Upper lobe of left lung (tissue), 6 donors: ENCODE data around the gene ACKR2. TPM values are rescaled to one million over a fixed set of nuclear protein-coding genes. Genes with fewer than 3 reads are reported as not detected.

Source experiments
- ATAC-seq, 2 donors: fragments of 200-7000 bp; cut with Tn5 transposase; one replicate each; pipeline ENCODE4 v1.9.1; 2022; ENCODE audit warnings: mild to moderate bottlenecking in 2 of 2, moderate library complexity in 2 of 2; ENCODE audit not compliant: low FRiP score in 2 of 2
- DNase-seq, 2 donors: peaks; one replicate each; pipeline ENCODE4 v3.0.0-alpha.2; 2019 to 2020
- H3K27ac ChIP-seq, 4 donors: fragments of 200-600 bp; sonication (generic); one replicate each; pipeline ENCODE4 v1.5.1; 2016 to 2019
- H3K27me3 ChIP-seq, 4 donors: fragments of 200-600 bp; sonication (generic); one replicate each; pipeline ENCODE4 v1.5.1; 2017 to 2019
- H3K36me3 ChIP-seq, 4 donors: fragments of 200-600 bp; sonication (generic); one replicate each; pipeline ENCODE4 v1.5.1; 2016 to 2019
- H3K4me1 ChIP-seq, 4 donors: fragments of 200-600 bp; sonication (generic); one replicate each; pipeline ENCODE4 v1.5.1; 2018 to 2019
- H3K4me3 ChIP-seq, 4 donors: fragments of 200-600 bp; sonication (generic); one replicate each; pipeline ENCODE4 v1.5.1; 2017 to 2019; ENCODE audit warnings: mild to moderate bottlenecking in 2 of 4, moderate library complexity in 1 of 4
- H3K9me3 ChIP-seq, 4 donors: fragments of 200-600 bp; sonication (generic); one replicate each; pipeline ENCODE4 v1.5.1; 2018 to 2019
- EP300 ChIP-seq, 4 donors: sonication (generic); formaldehyde crosslinking; IDR thresholded peaks; one replicate each; pipeline ENCODE4 v1.5.1; 2017; ENCODE audit warnings: antibody characterized with exemption in 4 of 4, control low read depth in 2 of 4
- POLR2A ChIP-seq, 4 donors: fragments of 450-650 bp; IDR thresholded peaks; one replicate each; pipeline ENCODE4 v1.5.1; 2016 to 2017; ENCODE audit warnings: antibody characterized with exemption in 4 of 4, mild to moderate bottlenecking in 2 of 4
- POLR2AphosphoS5 ChIP-seq, 2 donors: sonication (generic); formaldehyde crosslinking; IDR thresholded peaks; one replicate each; pipeline ENCODE4 v1.5.1; 2017; ENCODE audit warnings: antibody characterized with exemption in 2 of 2
- WGBS, 2 donors: methylation state at CpG; one replicate each; pipeline ENCODE4 v1.1.5; 2017 to 2018; 5-methylcytosine and 5-hydroxymethylcytosine counted together
- total RNA-seq, 6 donors: library from RNA; depleted of rRNA in 4 of 6; stranded (reverse); fragments of >200 nt in 4 of 6; gene quantifications; one replicate each; pipeline versions ENCODE4 v1.1.0 to v1.2.1, GENCODE V29; 2016 to 2021
- TF ChIP-seq, protein P1 (sequence below), 6 experiments: fragments of 450-650 bp in 4 of 6; fragments of 200-600 bp in 2 of 6; sonication (generic) in 2 of 6; IDR thresholded peaks; one replicate each; pipeline ENCODE4 v1.5.1; 2016 to 2019; ENCODE audit warnings: antibody characterized with exemption in 6 of 6
- donor health status: DM: no; HTN: no; CAD: no; lungs with moderate emphysema.
- donor health status: DM: no; HTN: yes; CAD: no; lungs with severe emphysema.

Gene ACKR2
- total RNA-seq, 6 donors from 2014 or later = 1.1 to 8.2 (median 2.3) TPM; not detected in 1

DNA sequence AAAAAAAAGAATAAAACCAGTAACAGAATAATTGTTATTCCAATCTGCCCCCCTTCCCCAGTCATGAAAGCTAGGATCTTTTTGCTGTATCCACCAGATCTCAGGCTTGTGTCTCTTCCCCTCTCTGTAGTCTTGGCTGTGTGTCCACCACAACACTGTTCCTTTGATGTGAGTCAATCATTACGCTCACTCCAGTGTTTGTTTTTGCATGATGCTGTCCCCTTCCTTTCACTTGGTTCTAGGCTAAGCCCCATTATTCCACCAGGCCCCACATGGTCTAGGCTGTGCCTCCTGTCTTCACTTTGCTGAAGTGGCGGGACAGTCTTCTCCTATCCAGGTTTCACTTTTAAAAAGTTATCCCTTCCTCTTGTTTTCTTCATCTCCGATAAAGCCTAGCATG lies 13.6 kb downstream of the ACKR2 start:
- TF ChIP-seq EP300 (IDR thresholded peaks at IDR 0.05) (no peak), POLR2A (IDR thresholded peaks at IDR 0.05) (no peak), POLR2AphosphoS5 (IDR thresholded peaks at IDR 0.05) (no peak)
- TF ChIP-seq, protein P1, sequence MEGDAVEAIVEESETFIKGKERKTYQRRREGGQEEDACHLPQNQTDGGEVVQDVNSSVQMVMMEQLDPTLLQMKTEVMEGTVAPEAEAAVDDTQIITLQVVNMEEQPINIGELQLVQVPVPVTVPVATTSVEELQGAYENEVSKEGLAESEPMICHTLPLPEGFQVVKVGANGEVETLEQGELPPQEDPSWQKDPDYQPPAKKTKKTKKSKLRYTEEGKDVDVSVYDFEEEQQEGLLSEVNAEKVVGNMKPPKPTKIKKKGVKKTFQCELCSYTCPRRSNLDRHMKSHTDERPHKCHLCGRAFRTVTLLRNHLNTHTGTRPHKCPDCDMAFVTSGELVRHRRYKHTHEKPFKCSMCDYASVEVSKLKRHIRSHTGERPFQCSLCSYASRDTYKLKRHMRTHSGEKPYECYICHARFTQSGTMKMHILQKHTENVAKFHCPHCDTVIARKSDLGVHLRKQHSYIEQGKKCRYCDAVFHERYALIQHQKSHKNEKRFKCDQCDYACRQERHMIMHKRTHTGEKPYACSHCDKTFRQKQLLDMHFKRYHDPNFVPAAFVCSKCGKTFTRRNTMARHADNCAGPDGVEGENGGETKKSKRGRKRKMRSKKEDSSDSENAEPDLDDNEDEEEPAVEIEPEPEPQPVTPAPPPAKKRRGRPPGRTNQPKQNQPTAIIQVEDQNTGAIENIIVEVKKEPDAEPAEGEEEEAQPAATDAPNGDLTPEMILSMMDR (IDR thresholded peaks at IDR 0.05) = no peak
- Histone ChIP-seq H3K9me3 (no peaks in the 10 kb centered on the region), H3K4me3 (no peak overlapping the region), H3K27me3 (no peaks in the 10 kb centered on the region), H3K4me1 (peaks cover 0 to 5% (median 0%) of the 10 kb centered on the region in 4 donors), H3K27ac (no peak overlapping the region), H3K36me3 (no peaks in the 10 kb centered on the region)
- no peak for ATAC-seq
- no peak for DNase-seq
- WGBS, 2 donors = 91 to 92% methylated on average over 3 of the region's 3 CpGs

DNA sequence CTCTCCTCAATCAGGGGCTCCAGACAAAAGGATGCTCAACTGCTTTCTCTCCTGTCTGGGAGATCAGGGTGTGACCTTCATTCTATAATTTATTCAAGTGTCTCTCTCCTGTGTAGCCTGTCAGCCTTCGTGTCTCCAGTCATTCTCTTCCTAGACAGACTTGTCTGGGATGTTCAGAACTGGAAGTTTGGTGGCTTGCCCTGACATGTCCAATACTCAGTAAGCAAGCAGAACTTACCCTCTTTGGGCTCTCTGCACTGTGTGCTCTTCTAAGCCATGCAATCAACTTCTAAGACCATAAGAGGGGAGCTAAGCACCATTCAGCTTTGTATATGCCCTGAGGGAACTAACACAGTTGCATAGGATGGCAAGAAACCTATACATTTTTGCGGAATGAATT lies 14.1 kb downstream of the ACKR2 start:
- Histone ChIP-seq H3K27me3 (no peaks in the 10 kb centered on the region), H3K4me1 (peaks cover 0 to 5% (median 0%) of the 10 kb centered on the region in 4 donors), H3K36me3 (no peaks in the 10 kb centered on the region), H3K9me3 (no peaks in the 10 kb centered on the region), H3K4me3 (no peak overlapping the region), H3K27ac (no peak overlapping the region)
- 68 to 74% methylated on average over 2 of the region's 2 CpGs for WGBS, 2 donors
- no peak for ATAC-seq
- no peak for DNase-seq
- no peak for TF ChIP-seq EP300 (IDR thresholded peaks at IDR 0.05)
- TF ChIP-seq, protein P1 (IDR thresholded peaks at IDR 0.05) = no peak
- no peak for TF ChIP-seq POLR2A (IDR thresholded peaks at IDR 0.05)
- TF ChIP-seq POLR2AphosphoS5 (IDR thresholded peaks at IDR 0.05) = no peak

DNA sequence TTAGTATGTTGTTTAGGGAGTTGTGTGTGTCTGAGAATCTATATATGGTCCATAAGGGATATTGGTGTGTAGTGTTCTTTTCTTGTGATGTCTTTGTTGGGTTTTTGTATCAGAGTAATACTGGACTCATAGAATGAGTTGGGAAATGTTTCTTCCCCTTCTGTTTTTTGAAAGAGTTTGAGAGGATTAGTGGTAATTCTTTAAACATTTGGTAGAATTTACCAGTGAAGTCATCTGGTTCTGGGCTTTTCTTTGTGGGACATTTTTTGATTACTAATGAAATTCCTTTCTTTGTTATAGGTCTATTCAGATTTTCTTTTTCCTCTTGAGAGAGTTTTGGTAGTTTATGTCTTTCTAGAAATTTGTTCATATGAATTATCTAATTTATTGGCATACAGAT lies 16.9 kb downstream of the ACKR2 start:
- H3K36me3 ChIP-seq = no peaks in the 10 kb centered on the region
- H3K4me1 ChIP-seq = peaks cover 0 to 4% (median under 1%) of the 10 kb centered on the region in 4 donors
- H3K27me3 ChIP-seq = no peaks in the 10 kb centered on the region
- no peaks in the 10 kb centered on the region for H3K9me3 ChIP-seq
- no peak for ATAC-seq
- no peak for DNase-seq
- TF ChIP-seq POLR2AphosphoS5 (IDR thresholded peaks at IDR 0.05) = no peak
- TF ChIP-seq, protein P1 (IDR thresholded peaks at IDR 0.05) = no peak
- no peak for TF ChIP-seq EP300 (IDR thresholded peaks at IDR 0.05)
- TF ChIP-seq POLR2A (IDR thresholded peaks at IDR 0.05) = no peak
- no peak overlapping the region for H3K4me3 ChIP-seq
- no peak overlapping the region for H3K27ac ChIP-seq

DNA sequence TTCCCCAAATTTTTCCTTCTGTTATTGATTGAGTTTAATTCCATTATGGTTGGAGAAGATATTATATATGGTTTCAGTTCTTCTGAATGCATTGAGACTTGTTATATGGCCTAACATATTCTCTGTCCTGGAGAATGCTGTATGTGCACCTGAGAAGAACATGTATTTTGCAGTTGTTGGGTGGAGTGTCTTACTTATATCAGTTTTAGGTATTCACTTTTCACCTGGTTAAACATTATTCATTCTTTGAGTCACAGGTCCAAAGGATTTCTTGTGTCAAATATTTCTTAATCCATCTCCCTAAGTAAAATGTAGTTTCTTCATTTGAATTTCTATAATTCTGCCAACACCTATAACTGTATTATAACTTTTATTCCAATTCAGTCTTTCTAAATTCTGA lies 17.8 kb downstream of the ACKR2 start:
- Histone ChIP-seq H3K4me3 (no peak overlapping the region), H3K36me3 (no peaks in the 10 kb centered on the region), H3K9me3 (no peaks in the 10 kb centered on the region), H3K4me1 (peaks cover 0 to 5% (median 2%) of the 10 kb centered on the region in 4 donors), H3K27ac (no peak overlapping the region), H3K27me3 (no peaks in the 10 kb centered on the region)
- ATAC-seq = no peak
- DNase-seq = no peak
- TF ChIP-seq, protein P1 (IDR thresholded peaks at IDR 0.05) = no peak
- no peak for TF ChIP-seq EP300 (IDR thresholded peaks at IDR 0.05)
- TF ChIP-seq POLR2A (IDR thresholded peaks at IDR 0.05) = no peak
- TF ChIP-seq POLR2AphosphoS5 (IDR thresholded peaks at IDR 0.05) = no peak

DNA sequence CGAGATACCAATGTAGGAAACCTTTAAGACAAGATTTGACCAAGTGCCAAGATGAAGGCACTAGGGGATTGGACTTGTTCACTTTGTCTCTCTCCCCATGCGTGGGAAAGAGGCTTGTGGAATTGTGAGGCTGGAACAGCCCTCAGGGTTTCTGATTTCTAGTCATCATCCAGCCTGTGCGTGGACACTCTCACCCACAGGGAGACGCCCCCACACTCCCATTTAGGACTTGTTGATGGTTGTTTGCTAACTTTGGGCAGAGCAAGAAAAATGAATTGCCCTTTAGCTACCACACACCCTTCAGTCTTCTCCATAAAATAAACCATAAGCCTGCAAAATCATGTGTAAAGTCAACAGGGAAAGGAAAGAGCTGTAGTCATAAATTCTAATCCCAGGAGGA lies 18.4 kb downstream of the ACKR2 start:
- Histone ChIP-seq H3K27ac (no peak overlapping the region), H3K4me1 (peaks cover 0 to 5% (median 2%) of the 10 kb centered on the region in 4 donors), H3K4me3 (no peak overlapping the region), H3K27me3 (no peaks in the 10 kb centered on the region), H3K36me3 (no peaks in the 10 kb centered on the region), H3K9me3 (no peaks in the 10 kb centered on the region)
- ATAC-seq = no peak
- 82 to 83% methylated on average over 4 of the region's 4 CpGs for WGBS, 2 donors
- TF ChIP-seq POLR2AphosphoS5 (IDR thresholded peaks at IDR 0.05) = no peak
- TF ChIP-seq POLR2A (IDR thresholded peaks at IDR 0.05) = no peak
- no peak for TF ChIP-seq EP300 (IDR thresholded peaks at IDR 0.05)
- TF ChIP-seq, protein P1 (IDR thresholded peaks at IDR 0.05) = no peak
- no peak for DNase-seq
